ENCODE results near the gene C1orf141. TPM values are rescaled to one million over a fixed set of nuclear protein-coding genes. Genes with fewer than 3 reads are reported as not detected.
"Not testable (repeated sequence)": the region's sequence is repeated elsewhere in the genome, so short reads cannot be mapped to it uniquely, and the experiment has no call there.

C1orf141 gene
- total RNA-seq, 1 experiment from 2014 or later, result not detected

GRCh38 chr1:67072749-67073148 lies 62.0 kb downstream of the C1orf141 start:
- TF ChIP-seq FOXP1 (CRISPR knock-in tag; IDR thresholded peaks at IDR 0.05; ENCODE audit: borderline replicate concordance) (no peak), RELA (CRISPR knock-in tag; IDR thresholded peaks at IDR 0.05; ENCODE audit: borderline replicate concordance) (no peak), TEAD4 (CRISPR knock-in tag; IDR thresholded peaks at IDR 0.05) (no peak), ZNF281 (CRISPR knock-in tag; IDR thresholded peaks at IDR 0.05) (no peak), MLX (CRISPR knock-in tag; IDR thresholded peaks at IDR 0.05) (no peak), ZNF512 (CRISPR knock-in tag; IDR thresholded peaks at IDR 0.05; ENCODE audit: borderline replicate concordance) (no peak), ETV6 (CRISPR knock-in tag; IDR thresholded peaks at IDR 0.05) (no peak), ZBTB43 (CRISPR knock-in tag; IDR thresholded peaks at IDR 0.05) (no peak), ATF6 (CRISPR knock-in tag; IDR thresholded peaks at IDR 0.05) (no peak), TCF7 (CRISPR knock-in tag; IDR thresholded peaks at IDR 0.05; ENCODE audit: low read depth) (no peak), GRHL2 (CRISPR knock-in tag; IDR thresholded peaks at IDR 0.05; ENCODE audit: insufficient replicate concordance, severe bottlenecking) (no peak), KAT7 (CRISPR knock-in tag; IDR thresholded peaks at IDR 0.05; ENCODE audit: borderline replicate concordance) (no peak), PRRX2 (CRISPR knock-in tag; IDR thresholded peaks at IDR 0.05) (no peak), HMGA2 (CRISPR knock-in tag; IDR thresholded peaks at IDR 0.05) (no peak), NR2C2 (CRISPR knock-in tag; IDR thresholded peaks at IDR 0.05) (no peak), ZNF232 (CRISPR knock-in tag; IDR thresholded peaks at IDR 0.05) (no peak), STAT6 (CRISPR knock-in tag; conservative IDR thresholded peaks at IDR 0.05; ENCODE audit: low read depth) (no peak), CREM (CRISPR knock-in tag; IDR thresholded peaks at IDR 0.05) (no peak), ZNF263 (CRISPR knock-in tag; IDR thresholded peaks at IDR 0.05; ENCODE audit: low read depth) (no peak), ATF3 (CRISPR knock-in tag; conservative IDR thresholded peaks at IDR 0.05) (no peak)
- H3K9me3 Mint-ChIP-seq, result peaks cover 34% of the 10 kb centered on the region
- ChIA-PET CTCF (interaction anchor here (1.9 kb wide), 1 partner anchor 141 kb away, joined by 5 read pairs; no protein-coding TSS in a partner anchor), POLR2A (interaction anchor here (0.5 to 0.8 kb wide), 2 partner anchors 23 to 62 kb away, joined by 3 to 4 read pairs; partner anchors contain the start of gene C1orf141)
- no peaks in the 10 kb centered on the region for H3K27me3 Mint-ChIP-seq (ENCODE audit: low read depth)
- DNase-seq (ENCODE audit: low spot score) (no peak), ATAC-seq (no peak)
- H3K4me1 Mint-ChIP-seq, result no peaks in the 10 kb centered on the region
- peaks cover 14% of the 10 kb centered on the region for H3K36me3 Mint-ChIP-seq
- no peak overlapping the region for H3K4me3 Mint-ChIP-seq
- H3K27ac Mint-ChIP-seq, result no peak overlapping the region

- H3K27ac Mint-ChIP-seq; H3K27me3 Mint-ChIP-seq (ENCODE audit: low read depth); POLR2A ChIA-PET; H3K4me3 Mint-ChIP-seq; H3K4me1 Mint-ChIP-seq; DNase-seq (ENCODE audit: low spot score); ATAC-seq; CTCF ChIA-PET: not testable (repeated sequence)
- Mint-ChIP-seq H3K9me3 (peaks cover 40% of the 10 kb centered on the region), H3K36me3 (peaks cover 25% of the 10 kb centered on the region)
These were observed 67.1 kb downstream of the C1orf141 start for GRCh38 chr1:67067655-67068054.
